HG03159 (cell line): ENCODE data around the gene NES.
"Not testable (repeated sequence)": the region's sequence is repeated elsewhere in the genome, so short reads cannot be mapped to it uniquely, and the experiment has no call there.

Experiments used
- ATAC-seq: cut with Tn5 transposase; IDR thresholded peaks from one replicate; pipeline ENCODE4 v1.9.1; 2021; ENCODE audit warnings: mild to moderate bottlenecking, moderate library complexity; ENCODE audit not compliant: unreplicated experiment

The NES gene

GRCh38 chr1:156648496-156648895 lies 28.7 kb downstream of the NES start:
- ATAC-seq = no peak

DNA sequence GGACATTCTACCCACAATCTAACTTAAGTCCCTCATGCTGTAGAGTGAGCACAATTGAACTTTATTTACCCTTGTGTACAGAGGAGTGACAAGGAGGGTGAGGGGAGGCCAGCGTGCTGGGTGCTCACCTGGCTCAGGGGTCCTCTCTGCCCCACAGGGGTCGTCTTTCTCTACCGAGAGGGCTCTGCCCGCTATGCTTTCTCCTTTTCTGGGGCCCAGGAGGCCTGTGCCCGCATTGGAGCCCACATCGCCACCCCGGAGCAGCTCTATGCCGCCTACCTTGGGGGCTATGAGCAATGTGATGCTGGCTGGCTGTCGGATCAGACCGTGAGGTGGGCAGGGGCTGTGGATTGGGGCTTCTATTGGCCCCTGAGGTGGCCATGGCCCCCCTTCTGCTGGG lies 29.9 kb downstream of the NES start:
- ATAC-seq = no peak

- ATAC-seq = no peak
Measured at GRCh38 chr1:156646738-156647211, 30.4 kb downstream of the NES start.

- no peak for ATAC-seq
Measured at GRCh38 chr1:156645666-156646065, 31.5 kb downstream of the NES start.

- no peak for ATAC-seq
Measured at GRCh38 chr1:156645056-156645455, 32.2 kb downstream of the NES start.

DNA sequence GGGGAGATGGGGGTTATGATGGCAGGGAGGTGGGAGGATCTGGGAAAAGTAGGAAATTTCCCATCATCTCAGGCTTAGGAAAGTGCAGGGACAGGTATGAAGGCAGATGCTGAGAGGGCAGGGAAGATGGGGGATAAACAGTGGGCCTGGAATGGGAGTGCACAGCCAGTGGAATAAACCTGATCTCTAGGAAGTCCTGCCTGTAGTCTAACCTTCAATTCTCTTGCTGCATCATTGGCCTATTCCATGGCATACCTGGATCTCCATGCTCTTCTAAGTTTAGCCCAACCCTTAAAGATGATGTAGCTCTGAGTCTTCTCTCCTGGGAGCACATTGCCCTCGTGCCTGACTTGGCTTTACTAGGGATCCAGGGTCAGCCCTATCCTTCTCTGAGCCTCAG lies 32.6 kb downstream of the NES start:
- ATAC-seq = no peak

- ATAC-seq = no peak
Measured at GRCh38 chr1:156644146-156644545, 33.1 kb downstream of the NES start.

DNA sequence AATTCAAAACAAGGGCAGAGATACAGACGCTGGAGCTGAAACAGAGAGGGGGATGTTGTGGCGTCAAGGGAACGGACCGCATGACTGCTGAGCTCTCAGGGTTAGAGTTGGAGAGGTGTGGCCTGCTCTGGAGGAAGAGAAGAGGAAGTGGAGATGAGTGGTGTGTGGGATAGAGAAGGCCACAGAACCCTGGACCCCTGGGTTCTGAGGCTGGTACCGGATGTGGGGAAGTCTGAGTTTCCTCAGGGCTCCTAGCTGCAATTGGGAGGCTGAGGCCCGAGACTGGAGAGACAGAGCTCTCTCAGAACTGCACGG lies 33.5 kb downstream of the NES start:
- no peak for ATAC-seq

- ATAC-seq = no peak
Measured at GRCh38 chr1:156643049-156643777, 34.0 kb downstream of the NES start.

- no peak for ATAC-seq
Measured at GRCh38 chr1:156642265-156643048, 34.8 kb downstream of the NES start.

DNA sequence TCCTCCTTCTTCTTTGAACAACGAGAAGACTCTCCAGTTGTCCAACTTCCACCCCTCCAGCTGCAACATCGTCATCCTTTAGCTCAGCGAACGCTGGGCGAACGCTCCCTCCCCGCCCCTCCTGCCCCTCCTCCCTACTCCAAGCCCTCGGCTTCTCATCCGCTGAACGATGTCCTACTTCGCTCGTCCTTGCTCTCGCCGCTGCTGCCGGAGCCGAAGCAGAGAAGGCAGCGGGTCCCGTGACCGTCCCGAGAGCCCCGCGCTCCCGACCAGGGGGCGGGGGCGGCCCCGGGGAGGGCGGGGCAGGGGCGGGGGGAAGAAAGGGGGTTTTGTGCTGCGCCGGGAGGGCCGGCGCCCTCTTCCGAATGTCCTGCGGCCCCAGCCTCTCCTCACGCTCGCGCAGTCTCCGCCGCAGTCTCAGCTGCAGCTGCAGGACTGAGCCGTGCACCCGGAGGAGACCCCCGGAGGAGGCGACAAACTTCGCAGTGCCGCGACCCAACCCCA lies 35.4 kb downstream of the NES start, which contains the start of gene BCAN:
TSS of gene BCAN (plus strand) at position 357 of the 504 bp plus-strand sequence. CDS start 3,938 bp downstream, outside the sequence.
- no peak for ATAC-seq

GRCh38 chr1:156640842-156641706 lies 36.1 kb downstream of the NES start:
- no peak for ATAC-seq

DNA sequence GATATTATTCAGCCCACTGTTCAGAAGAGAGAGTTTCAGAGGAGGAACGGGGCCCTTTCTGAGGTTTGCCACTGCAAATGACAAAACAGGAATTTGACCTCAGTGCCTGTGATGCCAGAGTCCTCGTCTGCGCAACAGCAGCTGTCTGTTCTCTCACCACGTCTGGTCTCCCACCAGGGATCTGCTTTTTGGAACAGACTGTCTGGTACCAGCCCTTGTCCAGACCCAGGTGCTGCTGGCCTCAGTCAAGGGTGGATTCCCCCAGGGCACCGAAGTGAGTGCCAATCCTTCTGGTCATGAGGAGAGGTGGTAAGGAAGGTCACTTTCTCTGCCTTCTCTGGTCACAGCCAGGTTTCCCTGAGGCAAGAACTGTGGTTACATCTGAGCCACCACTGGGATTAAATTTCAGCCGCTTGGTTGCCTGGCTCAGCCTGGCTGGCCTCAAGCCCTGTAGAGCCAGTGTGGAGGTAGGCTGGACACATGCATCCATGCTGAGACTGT lies 37.6 kb downstream of the NES start:
- ATAC-seq = no peak

DNA sequence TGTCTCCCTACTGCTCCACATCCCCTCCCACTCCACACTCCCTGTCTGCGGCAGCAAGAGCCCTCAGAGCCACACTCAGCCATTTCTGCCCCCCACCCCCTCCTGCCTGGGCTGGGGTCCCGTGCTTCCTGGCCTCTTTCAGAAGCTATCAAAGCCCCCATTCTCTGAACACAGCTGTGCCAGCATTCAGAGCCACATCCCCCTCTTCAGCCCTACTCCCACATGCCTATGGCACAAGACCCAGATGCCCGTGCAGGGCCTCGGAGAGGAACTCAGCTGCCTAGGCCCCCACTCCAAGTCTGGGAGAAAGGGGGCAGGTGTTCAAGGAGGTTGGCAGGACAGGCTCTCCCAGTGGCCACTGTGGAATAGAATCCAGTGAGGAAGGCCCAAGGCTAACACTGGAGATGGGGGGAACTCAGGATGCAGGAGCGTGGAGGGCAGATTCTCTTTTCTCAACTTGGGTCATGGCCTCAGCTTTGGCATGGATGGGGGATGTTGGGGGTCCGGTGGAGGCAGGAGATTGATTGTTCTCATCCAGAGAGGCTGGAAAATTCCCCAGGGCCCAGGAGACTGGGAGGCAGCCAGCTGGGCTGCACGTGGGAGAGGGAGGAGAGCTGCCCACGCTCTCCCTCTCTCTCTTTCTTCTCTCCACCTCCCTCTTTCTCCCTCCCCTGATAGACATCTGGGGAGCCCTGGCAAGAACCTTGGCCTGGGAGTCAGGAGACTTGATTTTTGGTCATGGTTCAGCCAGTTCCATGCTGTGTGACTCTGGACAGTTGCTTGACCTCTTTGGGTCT lies 38.8 kb downstream of the NES start:
- no peak for ATAC-seq

GRCh38 chr1:156632355-156632754 lies 44.9 kb downstream of the NES start:
- no peak for ATAC-seq

GRCh38 chr1:156631152-156631551 lies 46.1 kb downstream of the NES start:
- ATAC-seq = not testable (repeated sequence)

- ATAC-seq = no peak
Measured at GRCh38 chr1:156629823-156630449, 47.3 kb downstream of the NES start.

- no peak for ATAC-seq
Measured at GRCh38 chr1:156627313-156627880, 49.8 kb downstream of the NES start.

GRCh38 chr1:156626079-156626438 lies 51.1 kb downstream of the NES start:
- ATAC-seq = no peak
